Neural progenitor cell (in vitro differentiated cells): Measurements from ENCODE around the gene LPP. TPM values are rescaled to one million over a fixed set of nuclear protein-coding genes. Genes with fewer than 3 reads are reported as not detected.

Experiments
- DNase-seq: peaks from one replicate; pipeline ENCODE4 v3.0.0-alpha.2; 2016; ENCODE audit warnings: low spot score
- H2AFZ ChIP-seq: fragments of 200-600 bp; sonication (generic); replicated peaks from 2 replicates; pipeline ENCODE4 v1.6.1; 2016; ENCODE audit warnings: antibody characterized with exemption
- H3F3A ChIP-seq: fragments of 200-600 bp; sonication (generic); 2 replicates; pipeline ENCODE4 v1.6.1; 2016; ENCODE audit warnings: antibody characterized with exemption, low read depth
- H3K27ac ChIP-seq: fragments of 200-600 bp; sonication (generic); 2 replicates; pipeline ENCODE4 v1.5.1; 2016; ENCODE audit warnings: mild to moderate bottlenecking
- H3K27me3 ChIP-seq: fragments of 200-600 bp; sonication (generic); 2 replicates; pipeline ENCODE4 v1.6.1; 2016; ENCODE audit warnings: mild to moderate bottlenecking, moderate library complexity
- H3K36me3 ChIP-seq: fragments of 200-600 bp; sonication (generic); 2 replicates; pipeline ENCODE4 v1.5.1; 2016
- H3K4me1 ChIP-seq: fragments of 200-600 bp; sonication (generic); 2 replicates; pipeline ENCODE4 v1.6.1; 2016; ENCODE audit warnings: mixed run types
- H3K4me2 ChIP-seq: fragments of 200-600 bp; sonication (generic); 2 replicates; pipeline ENCODE4 v1.6.1; 2016
- H3K4me3 ChIP-seq: fragments of 200-600 bp; sonication (generic); 2 replicates; pipeline ENCODE4 v1.5.1; 2016
- H3K79me2 ChIP-seq: fragments of 200-600 bp; sonication (generic); 2 replicates; pipeline ENCODE4 v1.6.1; 2016; ENCODE audit warnings: low read depth
- H3K9ac ChIP-seq: fragments of 200-600 bp; sonication (generic); 2 replicates; pipeline ENCODE4 v1.6.1; 2016
- H3K9me3 ChIP-seq: fragments of 200-600 bp; sonication (generic); 2 replicates; pipeline ENCODE4 v1.5.1; 2016; ENCODE audit warnings: low read depth
- H4K20me1 ChIP-seq: fragments of 200-600 bp; sonication (generic); 2 replicates; pipeline ENCODE4 v1.6.1; 2016; ENCODE audit warnings: low read depth
- H3K27ac Mint-ChIP-seq: 3 replicates; pipeline ENCODE4 v1.8.0; 2021; ENCODE audit warnings: mixed read lengths
- H3K27me3 Mint-ChIP-seq: 2 replicates; pipeline ENCODE4 v1.8.0; 2022; ENCODE audit warnings: low read depth, mild to moderate bottlenecking, inconsistent platforms, moderate library complexity, mixed read lengths; ENCODE audit not compliant: insufficient read depth
- H3K36me3 Mint-ChIP-seq: 3 replicates; pipeline ENCODE4 v1.8.0; 2021; ENCODE audit warnings: mixed read lengths
- H3K4me1 Mint-ChIP-seq: 3 replicates; pipeline ENCODE4 v1.8.0; 2021; ENCODE audit warnings: mixed read lengths
- H3K4me3 Mint-ChIP-seq: 3 replicates; pipeline ENCODE4 v1.8.0; 2021; ENCODE audit warnings: mild to moderate bottlenecking, moderate library complexity, mixed read lengths
- H3K9me3 Mint-ChIP-seq: 3 replicates; pipeline ENCODE4 v1.8.0; 2020; ENCODE audit warnings: mixed read lengths
- CTCF ChIP-seq: fragments of 200-600 bp; sonication (generic); IDR thresholded peaks from 2 replicates; pipeline ENCODE4 v1.5.1; 2017; ENCODE audit warnings: antibody characterized with exemption, mild to moderate bottlenecking
- EZH2 ChIP-seq: fragments of 200-600 bp; sonication (generic); IDR thresholded peaks from 2 replicates; pipeline ENCODE4 v1.6.1; 2017; ENCODE audit warnings: antibody characterized with exemption, mild to moderate bottlenecking, moderate library complexity
- EZH2phosphoT487 ChIP-seq: fragments of 200-600 bp; sonication (generic); IDR thresholded peaks from 2 replicates; pipeline ENCODE4 v1.6.1; 2017; ENCODE audit warnings: antibody characterized with exemption
- total RNA-seq: library from RNA; depleted of rRNA; stranded (reverse); fragments of >200 nt; gene quantifications from 2 replicates; pipeline ENCODE4 v1.2.3, GENCODE V29; 2015; ENCODE audit warnings: low replicate concordance

The LPP gene
- total RNA-seq, 1 donor from 2014 or later: 18.9 TPM

DNA sequence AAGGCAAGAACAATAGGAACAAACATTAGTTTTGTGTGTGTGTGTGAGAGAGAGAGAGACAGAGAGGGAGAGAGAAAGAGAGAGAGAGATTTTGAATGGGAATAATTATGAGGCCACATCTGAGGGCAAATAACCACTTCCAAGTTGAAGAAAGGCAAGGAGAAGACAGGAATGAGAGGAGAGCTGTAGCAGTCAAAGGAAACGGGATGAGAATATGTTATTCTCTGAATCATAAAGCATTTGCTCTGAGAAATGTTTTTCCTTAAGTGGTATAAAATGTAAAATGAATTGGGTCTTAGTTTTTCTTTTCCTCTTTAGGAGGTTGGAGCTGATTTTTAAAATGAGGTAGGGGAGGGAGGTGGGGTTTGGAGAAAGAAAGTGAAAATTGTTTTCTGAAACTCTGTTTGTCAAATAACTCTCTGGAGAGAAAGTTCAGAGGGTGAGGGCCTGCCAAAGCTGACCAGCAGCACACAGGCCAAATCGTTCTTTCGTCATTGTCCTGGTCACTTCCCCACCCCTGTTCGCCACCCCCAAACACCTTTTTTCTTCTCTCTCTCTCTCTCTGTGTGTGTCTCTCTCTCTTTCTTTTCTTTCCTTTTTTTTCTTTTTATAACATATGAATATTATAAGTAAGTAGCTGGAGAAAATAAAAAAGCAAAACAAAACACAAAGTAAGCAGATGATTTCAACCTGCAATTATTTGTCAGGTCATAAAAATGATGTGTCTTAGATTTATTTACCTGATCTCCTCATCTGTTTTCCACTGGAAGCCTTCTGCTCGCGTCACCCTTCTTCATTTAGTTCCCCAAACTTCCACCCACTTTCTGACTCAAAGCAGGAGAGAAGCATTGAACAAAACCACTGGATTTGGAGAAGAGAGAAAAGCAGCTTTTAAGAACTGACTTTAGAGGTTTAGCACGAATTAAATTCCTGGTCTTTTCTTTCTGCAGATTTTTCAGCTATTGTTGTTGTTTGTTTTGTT is 110.6 kb downstream of the LPP start:
- Mint-ChIP-seq H3K9me3 (no peaks in the 10 kb centered on the region), H3K4me1 (peaks cover 17% of the 10 kb centered on the region), H3K4me3 (no peak overlapping the region), H3K27ac (no peak overlapping the region), H3K27me3 (no peaks in the 10 kb centered on the region), H3K36me3 (no peaks in the 10 kb centered on the region)
- no peaks in the 10 kb centered on the region for H3K27me3 ChIP-seq
- H3K9me3 ChIP-seq: no peaks in the 10 kb centered on the region
- H3K4me2 ChIP-seq: peak overlapping the region; percentile 2
- TF ChIP-seq EZH2: no peak
- TF ChIP-seq EZH2phosphoT487: no peak
- no peak for TF ChIP-seq CTCF
- no peak overlapping the region for H3K4me3 ChIP-seq
- H3K27ac ChIP-seq: peak overlapping the region; percentile 44
- H3K4me1 ChIP-seq: peaks cover 44% of the 10 kb centered on the region
- H3K36me3 ChIP-seq: no peaks in the 10 kb centered on the region
- no peak for DNase-seq
- H3F3A ChIP-seq: peaks cover 8% of the 10 kb centered on the region
- H3K79me2 ChIP-seq: peaks cover 4% of the 10 kb centered on the region
- no peak overlapping the region for H2AFZ ChIP-seq
- no peaks in the 10 kb centered on the region for H4K20me1 ChIP-seq
- H3K9ac ChIP-seq: no peak overlapping the region

DNA sequence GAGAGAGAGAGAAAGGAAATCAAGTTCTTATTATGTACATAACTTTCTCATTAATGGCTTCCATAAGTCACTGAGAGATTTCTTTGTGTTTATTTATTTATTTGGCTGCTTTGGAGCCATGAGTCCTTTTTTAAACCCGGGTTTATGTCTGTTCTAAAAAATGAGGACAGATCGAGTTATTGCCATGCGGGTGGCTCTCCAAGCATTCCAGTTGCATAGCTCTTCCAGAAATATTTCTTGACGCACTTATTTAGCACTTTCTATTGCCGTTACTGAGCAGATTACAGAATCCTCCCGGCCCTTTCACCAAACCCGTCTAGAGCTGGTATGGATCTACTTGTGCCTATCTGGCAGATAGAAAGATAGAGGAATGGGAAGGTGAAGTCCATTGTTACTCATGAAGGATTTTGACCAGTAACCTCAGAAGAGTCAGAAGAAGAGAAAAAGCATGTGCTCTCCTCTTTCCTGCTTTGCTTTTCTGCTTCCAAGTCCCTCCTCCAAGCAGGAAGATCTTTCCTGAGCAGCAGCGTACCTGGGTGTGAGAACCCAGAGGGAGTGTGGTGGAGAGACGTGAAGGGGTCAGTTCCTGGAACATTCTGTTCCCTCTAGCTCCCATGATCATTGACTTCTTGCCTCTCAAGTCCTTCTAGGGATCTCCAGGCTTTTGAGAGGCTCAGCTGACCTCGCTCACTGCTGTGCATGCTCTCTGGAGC is 112.8 kb downstream of the LPP start:
- no peak overlapping the region for H3K27ac Mint-ChIP-seq
- Histone ChIP-seq H4K20me1 (no peaks in the 10 kb centered on the region), H3K4me1 (peaks cover 43% of the 10 kb centered on the region), H3K79me2 (peaks cover 4% of the 10 kb centered on the region), H3K4me3 (no peak overlapping the region), H3K36me3 (no peaks in the 10 kb centered on the region), H3F3A (peaks cover 8% of the 10 kb centered on the region), H3K4me2 (no peak overlapping the region), H3K9ac (no peak overlapping the region), H3K9me3 (no peaks in the 10 kb centered on the region), H2AFZ (no peak overlapping the region), H3K27me3 (no peaks in the 10 kb centered on the region), H3K27ac (no peak overlapping the region)
- no peaks in the 10 kb centered on the region for H3K27me3 Mint-ChIP-seq
- no peak overlapping the region for H3K4me3 Mint-ChIP-seq
- TF ChIP-seq EZH2phosphoT487 (no peak), CTCF (no peak), EZH2 (no peak)
- no peaks in the 10 kb centered on the region for H3K36me3 Mint-ChIP-seq
- no peak for DNase-seq
- H3K4me1 Mint-ChIP-seq: peaks cover 34% of the 10 kb centered on the region
- H3K9me3 Mint-ChIP-seq: no peaks in the 10 kb centered on the region

GRCh38 chr3:188267790-188268335 is 113.9 kb downstream of the LPP start:
- Histone ChIP-seq H3K9me3 (no peaks in the 10 kb centered on the region), H3K4me3 (no peak overlapping the region), H3F3A (peaks cover 8% of the 10 kb centered on the region), H3K4me2 (peak overlapping the region; percentile 13), H3K9ac (no peak overlapping the region), H3K4me1 (peaks cover 43% of the 10 kb centered on the region), H3K79me2 (peaks cover 4% of the 10 kb centered on the region), H3K27ac (peak overlapping the region; percentile 24), H3K27me3 (no peaks in the 10 kb centered on the region), H4K20me1 (no peaks in the 10 kb centered on the region), H2AFZ (no peak overlapping the region), H3K36me3 (no peaks in the 10 kb centered on the region)
- no peak for DNase-seq
- H3K4me1 Mint-ChIP-seq: peaks cover 35% of the 10 kb centered on the region
- no peak overlapping the region for H3K4me3 Mint-ChIP-seq
- no peaks in the 10 kb centered on the region for H3K9me3 Mint-ChIP-seq
- no peak overlapping the region for H3K27ac Mint-ChIP-seq
- TF ChIP-seq EZH2phosphoT487 (no peak), CTCF (no peak), EZH2 (no peak)
- H3K36me3 Mint-ChIP-seq: peaks cover 9% of the 10 kb centered on the region
- H3K27me3 Mint-ChIP-seq: no peaks in the 10 kb centered on the region
